Measurements from ENCODE around the gene SUPT3H.

GRCh38 chr6:45320349-45320748 lies 57.4 kb downstream of the SUPT3H start:
- TF ChIP-seq POLR2A (IDR thresholded peaks at IDR 0.05; ENCODE audit: low read depth, low read length) (no peak), TAF1 (IDR thresholded peaks at IDR 0.05; ENCODE audit: low read depth, low read length) (no peak), SPI1 (IDR thresholded peaks at IDR 0.05; ENCODE audit: low read depth, low read length) (no peak), PAX5 (IDR thresholded peaks at IDR 0.05; ENCODE audit: insufficient read depth, low read length, severe bottlenecking) (no peak), POU2F2 (IDR thresholded peaks at IDR 0.05; ENCODE audit: low read depth, low read length) (no peak), POLR2AphosphoS5 (IDR thresholded peaks at IDR 0.05; ENCODE audit: low read depth, low read length) (no peak)
